ENCODE results near the gene JPH2.

JPH2 gene

GRCh38 chr20:44173846-44174245 lies 13.1 kb downstream of the JPH2 start:
- no peak overlapping the region for H3K27ac Mint-ChIP-seq
- H3K4me3 Mint-ChIP-seq: no peak overlapping the region
- no peaks in the 10 kb centered on the region for H3K9me3 Mint-ChIP-seq
- DNase-seq: no peak
- TF ChIP-seq CTCF (IDR thresholded peaks at IDR 0.05): no peak
- no peaks in the 10 kb centered on the region for H3K27me3 Mint-ChIP-seq (ENCODE audit: low read depth, poor library complexity)
- H3K4me1 Mint-ChIP-seq: peaks cover 23% of the 10 kb centered on the region
- H3K36me3 Mint-ChIP-seq (ENCODE audit: low read depth): no peaks in the 10 kb centered on the region

- Mint-ChIP-seq H3K9me3 (no peaks in the 10 kb centered on the region), H3K36me3 (ENCODE audit: low read depth) (no peaks in the 10 kb centered on the region), H3K4me3 (no peak overlapping the region), H3K27ac (no peak overlapping the region), H3K27me3 (ENCODE audit: low read depth, poor library complexity) (no peaks in the 10 kb centered on the region), H3K4me1 (peaks cover 25% of the 10 kb centered on the region)
- DNase-seq: no peak
- no peak for TF ChIP-seq CTCF (IDR thresholded peaks at IDR 0.05)
These were observed 13.9 kb downstream of the JPH2 start for GRCh38 chr20:44173116-44173515.

GRCh38 chr20:44172572-44172950 lies 14.4 kb downstream of the JPH2 start:
- Mint-ChIP-seq H3K9me3 (no peaks in the 10 kb centered on the region), H3K27me3 (ENCODE audit: low read depth, poor library complexity) (no peaks in the 10 kb centered on the region), H3K4me1 (peaks cover 25% of the 10 kb centered on the region), H3K4me3 (no peak overlapping the region), H3K27ac (no peak overlapping the region), H3K36me3 (ENCODE audit: low read depth) (no peaks in the 10 kb centered on the region)
- no peak for TF ChIP-seq CTCF (IDR thresholded peaks at IDR 0.05)
- no peak for DNase-seq

GRCh38 chr20:44171775-44172571 lies 15.0 kb downstream of the JPH2 start:
- Mint-ChIP-seq H3K4me1 (peaks cover 27% of the 10 kb centered on the region), H3K27ac (no peak overlapping the region), H3K9me3 (no peaks in the 10 kb centered on the region), H3K36me3 (ENCODE audit: low read depth) (no peaks in the 10 kb centered on the region), H3K4me3 (no peak overlapping the region), H3K27me3 (ENCODE audit: low read depth, poor library complexity) (peaks cover 1% of the 10 kb centered on the region)
- no peak for DNase-seq
- TF ChIP-seq CTCF (IDR thresholded peaks at IDR 0.05): no peak

GRCh38 chr20:44170816-44171410 lies 16.1 kb downstream of the JPH2 start:
- no peak overlapping the region for H3K27ac Mint-ChIP-seq
- DNase-seq: no peak
- peaks cover 3% of the 10 kb centered on the region for H3K27me3 Mint-ChIP-seq (ENCODE audit: low read depth, poor library complexity)
- H3K4me1 Mint-ChIP-seq: peaks cover 32% of the 10 kb centered on the region
- no peaks in the 10 kb centered on the region for H3K36me3 Mint-ChIP-seq (ENCODE audit: low read depth)
- no peak overlapping the region for H3K4me3 Mint-ChIP-seq
- no peaks in the 10 kb centered on the region for H3K9me3 Mint-ChIP-seq
- TF ChIP-seq CTCF (IDR thresholded peaks at IDR 0.05): no peak

- H3K27ac Mint-ChIP-seq: no peak overlapping the region
- no peak for TF ChIP-seq CTCF (IDR thresholded peaks at IDR 0.05)
- no peaks in the 10 kb centered on the region for H3K9me3 Mint-ChIP-seq
- no peak for DNase-seq
- H3K4me3 Mint-ChIP-seq: no peak overlapping the region
- H3K4me1 Mint-ChIP-seq: peaks cover 37% of the 10 kb centered on the region
- H3K27me3 Mint-ChIP-seq (ENCODE audit: low read depth, poor library complexity): peaks cover 3% of the 10 kb centered on the region
- H3K36me3 Mint-ChIP-seq (ENCODE audit: low read depth): no peaks in the 10 kb centered on the region
These were observed 19.3 kb downstream of the JPH2 start for GRCh38 chr20:44167736-44168135.

All from nephron progenitor cell (in vitro differentiated cells).